Breast epithelium (tissue), 3 donors: Measurements from ENCODE around the gene TPST2.

Source experiments
- POLR2AphosphoS5 ChIP-seq, 3 donors: sonication (generic); formaldehyde crosslinking; IDR thresholded peaks; one replicate each; pipeline ENCODE4 v1.6.1; 2017; ENCODE audit warnings: antibody characterized with exemption in 3 of 3
- TF ChIP-seq, protein P1 (sequence below), 3 donors: fragments of 450-650 bp; IDR thresholded peaks; one replicate each; pipeline ENCODE4 v1.5.1; 2016 to 2017; ENCODE audit warnings: antibody characterized with exemption in 3 of 3, mild to moderate bottlenecking in 3 of 3, moderate library complexity in 3 of 3

DNA sequence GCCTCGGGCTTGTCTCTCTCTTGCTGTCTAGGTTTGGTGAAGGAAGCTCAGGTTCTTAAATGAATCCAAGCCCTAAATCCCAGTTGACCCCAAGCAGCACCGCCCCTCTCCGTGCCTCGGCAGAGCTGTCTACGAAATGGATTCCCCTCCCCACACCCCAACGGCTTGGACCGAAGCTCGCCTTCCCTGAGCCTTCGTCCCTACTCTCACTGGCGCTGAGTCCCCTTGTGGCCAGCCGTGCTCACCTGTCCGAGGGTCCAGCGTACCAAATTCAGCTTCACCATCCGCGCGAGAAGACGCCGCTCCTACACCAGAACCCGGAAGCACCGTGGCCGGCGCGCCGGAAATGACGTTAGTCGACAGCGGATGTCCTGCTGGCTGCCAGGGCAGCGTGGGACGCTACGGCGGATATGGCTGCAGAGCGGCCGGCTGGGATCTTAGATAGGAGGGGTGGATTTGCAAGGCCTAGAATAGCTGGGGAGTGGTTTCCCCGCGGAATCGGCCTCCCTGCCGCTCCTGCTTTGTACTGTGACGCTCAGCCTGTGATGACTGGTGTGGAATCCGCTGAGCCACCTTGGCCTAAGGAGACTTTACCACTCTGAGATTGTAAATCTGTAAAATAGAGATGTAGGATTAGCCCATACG is 77.7 kb downstream of the TPST2 start, which contains the start of gene TFIP11:
- TF ChIP-seq, protein P1, sequence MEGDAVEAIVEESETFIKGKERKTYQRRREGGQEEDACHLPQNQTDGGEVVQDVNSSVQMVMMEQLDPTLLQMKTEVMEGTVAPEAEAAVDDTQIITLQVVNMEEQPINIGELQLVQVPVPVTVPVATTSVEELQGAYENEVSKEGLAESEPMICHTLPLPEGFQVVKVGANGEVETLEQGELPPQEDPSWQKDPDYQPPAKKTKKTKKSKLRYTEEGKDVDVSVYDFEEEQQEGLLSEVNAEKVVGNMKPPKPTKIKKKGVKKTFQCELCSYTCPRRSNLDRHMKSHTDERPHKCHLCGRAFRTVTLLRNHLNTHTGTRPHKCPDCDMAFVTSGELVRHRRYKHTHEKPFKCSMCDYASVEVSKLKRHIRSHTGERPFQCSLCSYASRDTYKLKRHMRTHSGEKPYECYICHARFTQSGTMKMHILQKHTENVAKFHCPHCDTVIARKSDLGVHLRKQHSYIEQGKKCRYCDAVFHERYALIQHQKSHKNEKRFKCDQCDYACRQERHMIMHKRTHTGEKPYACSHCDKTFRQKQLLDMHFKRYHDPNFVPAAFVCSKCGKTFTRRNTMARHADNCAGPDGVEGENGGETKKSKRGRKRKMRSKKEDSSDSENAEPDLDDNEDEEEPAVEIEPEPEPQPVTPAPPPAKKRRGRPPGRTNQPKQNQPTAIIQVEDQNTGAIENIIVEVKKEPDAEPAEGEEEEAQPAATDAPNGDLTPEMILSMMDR (IDR thresholded peaks at IDR 0.05) = no peak
- TF ChIP-seq POLR2AphosphoS5 (IDR thresholded peaks at IDR 0.05) = peak; percentile 92 to 97 (median 97)
